OCI-LY1 (cell line): ENCODE measurements around the gene TBC1D5.

Experiments used
- EZH2 ChIP-seq: fragments of 200-600 bp; sonication (generic), shearing (Covaris generic); IDR thresholded peaks from 2 replicates; pipeline ENCODE4 v1.8.0; 2017; ENCODE audit warnings: borderline replicate concordance, mixed run types, mild to moderate bottlenecking, antibody characterized with exemption, low read length, moderate library complexity, mixed read lengths
- TF ChIP-seq, protein P1 (sequence below): fragments of 200-600 bp; sonication (generic), shearing (Covaris generic); IDR thresholded peaks from 2 replicates; pipeline ENCODE4 v1.5.1; 2017; ENCODE audit warnings: mild to moderate bottlenecking, antibody characterized with exemption, low read length, moderate library complexity, mixed read lengths

DNA sequence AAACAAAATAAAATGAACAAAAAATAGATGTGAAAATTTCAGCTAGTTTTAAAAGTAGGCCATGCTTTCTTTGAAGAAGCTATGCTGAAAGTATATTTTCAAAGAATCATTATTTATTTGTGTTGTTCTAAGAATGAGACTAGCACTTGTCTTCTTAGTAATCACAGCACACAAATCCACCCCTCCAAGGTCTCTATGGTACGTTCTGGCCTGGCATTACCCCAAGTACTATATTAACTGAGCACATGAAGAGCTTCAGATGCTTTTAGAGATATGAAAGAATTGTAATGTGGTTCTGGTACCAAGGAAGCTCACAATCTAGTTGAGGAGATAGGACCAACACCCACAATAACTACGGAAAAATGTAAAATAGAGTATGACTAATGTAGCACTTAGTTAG is 441.2 kb downstream of the TBC1D5 start:
- TF ChIP-seq, protein P1, sequence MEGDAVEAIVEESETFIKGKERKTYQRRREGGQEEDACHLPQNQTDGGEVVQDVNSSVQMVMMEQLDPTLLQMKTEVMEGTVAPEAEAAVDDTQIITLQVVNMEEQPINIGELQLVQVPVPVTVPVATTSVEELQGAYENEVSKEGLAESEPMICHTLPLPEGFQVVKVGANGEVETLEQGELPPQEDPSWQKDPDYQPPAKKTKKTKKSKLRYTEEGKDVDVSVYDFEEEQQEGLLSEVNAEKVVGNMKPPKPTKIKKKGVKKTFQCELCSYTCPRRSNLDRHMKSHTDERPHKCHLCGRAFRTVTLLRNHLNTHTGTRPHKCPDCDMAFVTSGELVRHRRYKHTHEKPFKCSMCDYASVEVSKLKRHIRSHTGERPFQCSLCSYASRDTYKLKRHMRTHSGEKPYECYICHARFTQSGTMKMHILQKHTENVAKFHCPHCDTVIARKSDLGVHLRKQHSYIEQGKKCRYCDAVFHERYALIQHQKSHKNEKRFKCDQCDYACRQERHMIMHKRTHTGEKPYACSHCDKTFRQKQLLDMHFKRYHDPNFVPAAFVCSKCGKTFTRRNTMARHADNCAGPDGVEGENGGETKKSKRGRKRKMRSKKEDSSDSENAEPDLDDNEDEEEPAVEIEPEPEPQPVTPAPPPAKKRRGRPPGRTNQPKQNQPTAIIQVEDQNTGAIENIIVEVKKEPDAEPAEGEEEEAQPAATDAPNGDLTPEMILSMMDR, result no peak
- no peak for TF ChIP-seq EZH2
